ENCODE measurements around the gene PRR7.

PRR7 gene

GRCh38 chr5:177497292-177498012 lies 50.8 kb downstream of the PRR7 start, which contains the start of gene PDLIM7:
Gene PDLIM7 (minus strand): TSS chr5:177497604. CDS start chr5:177496512, 1,092 bp downstream.
- POLR2A ChIA-PET, result interaction anchor here (0.6 to 7.0 kb wide), 24 partner anchors 8 to 707 kb away, joined by 3 to 106 read pairs (median 5); partner anchors contain the start of genes DBN1, DDX41, GRK6 and HNRNPAB
- Histone ChIP-seq H3K9me3 (ENCODE audit: control insufficient read depth, insufficient read depth, low read depth, low read length) (no peaks in the 10 kb centered on the region), H3K27ac (ENCODE audit: extremely low read depth, low read depth, low read length) (peak within 1 kb of the TSS; percentile 98), H3K4me3 (ENCODE audit: low read depth, low read length) (peak within 1 kb of the TSS; percentile 67), H3K36me3 (ENCODE audit: control insufficient read depth in 2 of 2, insufficient read depth in 1 of 2, low read length in 2 of 2) (peaks cover 0 to 25% of the 10 kb centered on the region in 2 experiments; a peak in 1 of 3 replicates), H3K4me1 (ENCODE audit: control insufficient read depth, insufficient read depth, low read length) (peaks cover 20% of the 10 kb centered on the region)
- CTCF ChIA-PET, result interaction anchor here (0.6 to 4.0 kb wide), 6 partner anchors 40 to 384 kb away, joined by 3 to 23 read pairs (median 6); no protein-coding TSS in a partner anchor
- TF ChIP-seq ZNF391 (tag by site-specific recombination; IDR thresholded peaks at IDR 0.05; ENCODE audit: borderline replicate concordance, low read depth) (0 out of 2 replicates have a peak, but pooled peaks have one; percentile 15), ZBTB20 (tag by site-specific recombination; IDR thresholded peaks at IDR 0.05) (peak; percentile 11; the same call in 1 of the 2 replicates), ZNF335 (tag by site-specific recombination; conservative IDR thresholded peaks at IDR 0.05) (peak; percentile 8), ZNF324 (tag by site-specific recombination; IDR thresholded peaks at IDR 0.05) (0 out of 2 replicates have a peak, but pooled peaks have one; percentile 3), REPIN1 (tag by site-specific recombination; IDR thresholded peaks at IDR 0.05; ENCODE audit: low read depth) (peak; percentile 90), ZBTB7A (tag by site-specific recombination; IDR thresholded peaks at IDR 0.05; ENCODE audit: low read depth) (peak; percentile 63; the same call in 1 of the 2 replicates), YY1 (tag by site-specific recombination; IDR thresholded peaks at IDR 0.05) (0 out of 2 replicates have a peak, but pooled peaks have one; percentile 20), KLF7 (tag by site-specific recombination; IDR thresholded peaks at IDR 0.05; ENCODE audit: borderline replicate concordance) (peak; percentile 9; the same call in 1 of the 2 replicates), ZIC2 (tag by site-specific recombination; IDR thresholded peaks at IDR 0.05) (peak; percentile 91), KLF9 (tag by site-specific recombination; IDR thresholded peaks at IDR 0.05; ENCODE audit: low read depth) (peak; percentile 100), ZNF792 (tag by site-specific recombination; IDR thresholded peaks at IDR 0.05) (no peak), ZBTB11 (tag by site-specific recombination; conservative IDR thresholded peaks at IDR 0.05; ENCODE audit: low read depth) (no peak), ZNF549 (tag by site-specific recombination; IDR thresholded peaks at IDR 0.05) (no peak), ZNF624 (tag by site-specific recombination; IDR thresholded peaks at IDR 0.05) (no peak), EGR2 (tag by site-specific recombination; IDR thresholded peaks at IDR 0.05; ENCODE audit: low read depth) (peak; percentile 72), ZNF426 (tag by site-specific recombination; IDR thresholded peaks at IDR 0.05) (no peak), ZNF23 (tag by site-specific recombination; IDR thresholded peaks at IDR 0.05; ENCODE audit: borderline replicate concordance) (no peak), ZNF561 (tag by site-specific recombination; IDR thresholded peaks at IDR 0.05; ENCODE audit: borderline replicate concordance) (peak; percentile 50; the same call in 1 of the 2 replicates), ZBTB8A (tag by site-specific recombination; IDR thresholded peaks at IDR 0.05) (peak; percentile 98), ZXDB (tag by site-specific recombination; IDR thresholded peaks at IDR 0.05) (peak; percentile 85), ZNF184 (tag by site-specific recombination; IDR thresholded peaks at IDR 0.05) (0 out of 2 replicates have a peak, but pooled peaks have one; percentile 57), ZNF768 (tag by site-specific recombination; IDR thresholded peaks at IDR 0.05) (peak; percentile 58; the same call in 1 of the 2 replicates), ZNF654 (tag by site-specific recombination; IDR thresholded peaks at IDR 0.05; ENCODE audit: low read depth) (no peak), CTCF (tag by site-specific recombination; IDR thresholded peaks at IDR 0.05) (peak; percentile 27), GLIS1 (tag by site-specific recombination; IDR thresholded peaks at IDR 0.05) (peak; percentile 58; the same call in 1 of the 2 replicates)
- TF ChIP-seq, protein P1, sequence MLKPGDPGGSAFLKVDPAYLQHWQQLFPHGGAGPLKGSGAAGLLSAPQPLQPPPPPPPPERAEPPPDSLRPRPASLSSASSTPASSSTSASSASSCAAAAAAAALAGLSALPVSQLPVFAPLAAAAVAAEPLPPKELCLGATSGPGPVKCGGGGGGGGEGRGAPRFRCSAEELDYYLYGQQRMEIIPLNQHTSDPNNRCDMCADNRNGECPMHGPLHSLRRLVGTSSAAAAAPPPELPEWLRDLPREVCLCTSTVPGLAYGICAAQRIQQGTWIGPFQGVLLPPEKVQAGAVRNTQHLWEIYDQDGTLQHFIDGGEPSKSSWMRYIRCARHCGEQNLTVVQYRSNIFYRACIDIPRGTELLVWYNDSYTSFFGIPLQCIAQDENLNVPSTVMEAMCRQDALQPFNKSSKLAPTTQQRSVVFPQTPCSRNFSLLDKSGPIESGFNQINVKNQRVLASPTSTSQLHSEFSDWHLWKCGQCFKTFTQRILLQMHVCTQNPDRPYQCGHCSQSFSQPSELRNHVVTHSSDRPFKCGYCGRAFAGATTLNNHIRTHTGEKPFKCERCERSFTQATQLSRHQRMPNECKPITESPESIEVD (tag by site-specific recombination; IDR thresholded peaks at IDR 0.05), result no peak
- TF ChIP-seq, protein P2, sequence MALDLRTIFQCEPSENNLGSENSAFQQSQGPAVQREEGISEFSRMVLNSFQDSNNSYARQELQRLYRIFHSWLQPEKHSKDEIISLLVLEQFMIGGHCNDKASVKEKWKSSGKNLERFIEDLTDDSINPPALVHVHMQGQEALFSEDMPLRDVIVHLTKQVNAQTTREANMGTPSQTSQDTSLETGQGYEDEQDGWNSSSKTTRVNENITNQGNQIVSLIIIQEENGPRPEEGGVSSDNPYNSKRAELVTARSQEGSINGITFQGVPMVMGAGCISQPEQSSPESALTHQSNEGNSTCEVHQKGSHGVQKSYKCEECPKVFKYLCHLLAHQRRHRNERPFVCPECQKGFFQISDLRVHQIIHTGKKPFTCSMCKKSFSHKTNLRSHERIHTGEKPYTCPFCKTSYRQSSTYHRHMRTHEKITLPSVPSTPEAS (tag by site-specific recombination; IDR thresholded peaks at IDR 0.05), result no peak
- TF ChIP-seq, protein P3, sequence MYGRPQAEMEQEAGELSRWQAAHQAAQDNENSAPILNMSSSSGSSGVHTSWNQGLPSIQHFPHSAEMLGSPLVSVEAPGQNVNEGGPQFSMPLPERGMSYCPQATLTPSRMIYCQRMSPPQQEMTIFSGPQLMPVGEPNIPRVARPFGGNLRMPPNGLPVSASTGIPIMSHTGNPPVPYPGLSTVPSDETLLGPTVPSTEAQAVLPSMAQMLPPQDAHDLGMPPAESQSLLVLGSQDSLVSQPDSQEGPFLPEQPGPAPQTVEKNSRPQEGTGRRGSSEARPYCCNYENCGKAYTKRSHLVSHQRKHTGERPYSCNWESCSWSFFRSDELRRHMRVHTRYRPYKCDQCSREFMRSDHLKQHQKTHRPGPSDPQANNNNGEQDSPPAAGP (tag by site-specific recombination; IDR thresholded peaks at IDR 0.05), result peak; percentile 33
